NCI-H526 (cell line): ENCODE measurements around the gene CNPY1.
"Not testable (repeated sequence)": the region's sequence is repeated elsewhere in the genome, so short reads cannot be mapped to it uniquely, and the experiment has no call there.

ENCODE experiments used
- DNase-seq, 2 experiments: peaks; one replicate each; lab custom pipeline; 2025; lab: John Stamatoyannopoulos, UW

Gene CNPY1

DNA sequence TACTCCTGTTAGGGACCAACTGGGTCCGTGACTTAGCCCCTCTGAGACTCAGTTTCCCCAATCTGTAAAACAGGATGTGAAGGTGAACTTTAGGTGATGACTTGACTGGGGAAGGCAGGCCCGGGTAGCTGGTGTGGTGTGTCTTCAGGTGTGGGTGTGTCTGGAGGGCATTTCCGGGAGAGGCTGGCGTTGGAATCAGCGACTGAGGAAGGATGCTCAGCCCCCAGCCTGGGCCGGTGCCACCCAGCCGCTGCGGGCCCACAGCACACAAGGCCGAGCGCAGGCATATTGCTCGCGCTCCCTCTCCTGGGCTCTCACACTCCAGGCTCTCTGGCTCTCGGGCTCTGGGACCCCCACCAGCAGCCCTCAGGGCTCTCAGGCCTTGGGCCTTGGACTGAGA, 31.7 kb upstream of the CNPY1 start:
- DNase-seq, result no peak

DNA sequence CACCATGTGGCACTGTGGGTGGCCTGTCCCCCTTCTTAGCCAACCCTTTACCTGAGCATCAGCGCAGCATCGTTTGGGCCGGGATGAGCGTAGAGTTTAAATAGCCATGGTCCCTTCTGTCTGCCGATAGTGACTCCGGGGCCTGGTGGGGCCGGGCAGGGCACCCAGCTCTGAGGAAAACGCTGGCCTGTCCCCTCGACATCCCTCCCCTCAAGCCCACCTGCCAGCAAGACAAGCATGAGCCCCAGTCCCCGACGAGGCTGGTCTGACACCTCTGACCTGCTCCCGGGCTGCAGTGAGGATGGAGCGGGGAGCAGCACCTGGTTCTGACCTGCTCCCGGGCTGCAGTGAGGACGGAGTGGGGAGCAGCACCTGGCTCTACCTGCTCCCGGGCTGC, 31.1 kb upstream of the CNPY1 start:
- DNase-seq, result no peak

DNA sequence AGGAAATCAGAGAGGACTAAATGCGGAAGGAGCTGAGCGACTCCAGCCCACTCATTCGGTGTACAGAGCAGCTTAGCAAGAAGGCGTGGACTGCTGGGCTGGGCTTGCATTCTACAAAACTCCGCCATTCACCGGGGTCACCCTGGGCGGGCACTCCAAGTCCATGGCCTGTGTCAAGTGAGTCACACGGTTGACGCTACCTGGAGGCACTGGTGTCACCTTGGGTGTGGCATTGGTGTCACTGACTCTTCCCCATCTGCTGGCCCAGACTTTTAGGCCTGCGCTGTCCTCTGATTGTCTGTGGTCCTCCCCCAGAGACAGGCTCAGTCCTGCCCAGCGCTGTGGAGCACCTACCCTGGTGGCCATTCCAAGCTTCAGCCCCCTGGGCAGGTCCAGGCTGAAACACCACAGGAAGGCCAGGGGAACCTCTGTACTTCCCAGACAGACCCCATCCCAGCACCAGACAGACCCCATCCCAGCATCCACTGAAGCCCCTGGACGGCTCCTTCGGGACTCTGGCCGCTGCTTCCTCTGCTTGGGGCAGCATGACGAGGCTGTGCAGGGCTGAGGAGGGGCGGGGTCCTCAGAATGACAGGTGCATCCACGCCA, 30.6 kb upstream of the CNPY1 start:
- DNase-seq, result no peak

DNA sequence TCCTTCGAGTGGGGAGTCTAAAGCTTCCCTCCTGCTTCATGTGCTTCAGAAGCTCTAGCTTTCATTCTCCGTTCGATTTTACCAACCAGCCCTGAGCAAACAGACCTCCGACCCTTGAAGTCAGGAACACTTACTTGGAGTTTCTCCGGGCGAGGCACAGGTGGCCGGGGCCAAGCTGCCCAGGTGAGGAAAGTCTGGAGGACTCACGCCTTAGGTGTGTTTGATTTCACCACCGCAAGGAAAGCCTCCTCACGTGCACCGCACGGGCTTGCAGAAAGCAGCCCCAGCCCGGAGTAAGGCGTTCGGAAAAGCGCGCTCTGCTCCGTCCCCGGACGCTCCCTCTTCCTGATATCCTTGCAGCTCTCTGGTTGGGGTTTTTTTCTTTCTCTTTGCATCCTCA, 30.1 kb upstream of the CNPY1 start:
- DNase-seq, result no peak

DNA sequence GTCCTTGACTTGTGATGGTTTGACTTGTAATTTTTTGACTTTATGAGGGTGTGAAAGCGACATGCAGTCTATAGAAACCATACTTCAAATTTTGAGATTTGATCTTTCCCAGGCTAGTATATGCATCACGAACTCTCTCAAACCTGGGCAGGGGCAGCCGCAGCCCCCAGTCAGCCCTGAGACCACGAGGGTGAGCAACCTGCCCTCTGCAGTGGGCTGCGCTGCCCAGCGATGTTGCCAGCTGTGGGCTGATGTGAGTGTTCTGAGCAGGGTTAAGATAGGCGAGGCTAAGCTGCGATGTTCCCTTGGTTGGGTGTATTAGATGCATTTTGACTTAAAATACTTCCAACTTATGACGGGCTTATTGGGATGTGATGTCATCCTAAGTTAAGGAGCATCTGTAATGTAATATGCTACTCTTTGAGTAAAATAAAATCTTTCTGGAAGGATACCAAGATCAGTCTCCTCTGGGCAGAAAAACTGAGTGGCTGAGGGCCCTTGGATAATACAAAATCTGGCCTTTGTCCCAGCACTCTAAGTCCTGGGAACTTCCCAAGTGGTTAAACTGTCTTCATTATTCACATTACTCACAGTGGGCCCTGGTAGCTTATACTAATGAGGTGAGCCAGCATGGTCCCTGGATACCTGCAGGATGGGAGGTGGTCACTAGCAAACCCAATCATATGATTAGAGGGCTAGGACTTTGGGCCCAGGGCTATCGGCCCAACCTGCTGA, 28.4 kb upstream of the CNPY1 start:
- DNase-seq, result no peak

DNA sequence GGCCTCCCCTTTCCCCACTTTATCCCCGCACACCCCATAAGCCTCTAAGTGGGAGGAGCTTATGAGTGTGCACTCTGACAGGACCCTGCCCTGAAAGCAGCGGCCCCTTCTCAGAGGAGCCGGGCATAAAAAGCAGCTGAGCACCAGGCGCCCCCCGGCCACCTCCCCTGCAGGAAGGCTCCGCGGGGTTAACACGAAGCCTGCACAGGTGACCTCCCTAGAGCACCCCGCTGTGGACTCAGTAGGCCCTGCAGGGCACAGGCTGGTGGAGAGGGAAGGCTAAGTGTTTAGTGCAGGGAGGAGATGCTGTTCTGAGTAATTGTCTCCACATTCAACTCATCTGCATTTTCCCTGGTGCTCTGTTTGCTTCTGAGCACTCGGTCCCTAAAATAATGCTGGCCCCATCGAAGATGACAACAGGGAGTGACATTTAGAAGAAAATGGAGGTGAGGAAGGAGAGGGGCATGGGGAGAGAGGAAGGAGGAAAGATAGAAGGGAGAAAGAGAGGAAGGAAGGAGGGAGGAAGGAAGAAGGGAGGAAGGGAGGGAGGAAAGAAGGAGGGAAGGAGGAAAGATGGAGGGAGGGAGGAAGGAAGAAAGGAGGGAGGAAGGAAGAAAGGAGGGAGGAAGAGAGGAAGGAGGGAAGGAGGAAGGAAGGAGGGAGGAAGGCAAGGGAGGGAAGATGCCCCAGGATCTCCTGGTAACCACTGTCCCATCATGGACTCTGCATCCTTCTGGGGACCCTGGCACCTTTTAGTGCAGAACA, 25.4 kb upstream of the CNPY1 start:
- peak in 1 of 2 experiments; percentile 54 for DNase-seq

DNA sequence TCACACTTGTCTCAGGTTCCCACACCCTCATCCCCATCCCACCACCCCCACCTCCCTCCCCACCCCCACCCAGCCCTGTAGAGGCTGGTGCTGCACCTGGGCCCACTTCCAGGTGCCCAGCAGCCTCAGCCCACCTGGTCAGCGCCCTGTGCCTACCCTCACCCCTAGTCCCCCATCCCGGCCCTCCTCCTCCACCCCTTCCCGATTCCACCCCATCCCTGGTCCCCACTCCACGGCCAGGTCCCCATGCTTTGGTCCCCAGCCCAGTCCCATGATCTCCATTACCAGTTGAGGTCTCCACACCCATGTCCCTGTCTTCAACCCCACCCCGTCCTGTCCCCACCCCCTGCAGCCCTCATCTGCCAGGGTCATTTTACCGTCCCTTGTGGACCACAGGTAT, 24.6 kb upstream of the CNPY1 start:
- no peak for DNase-seq

DNA sequence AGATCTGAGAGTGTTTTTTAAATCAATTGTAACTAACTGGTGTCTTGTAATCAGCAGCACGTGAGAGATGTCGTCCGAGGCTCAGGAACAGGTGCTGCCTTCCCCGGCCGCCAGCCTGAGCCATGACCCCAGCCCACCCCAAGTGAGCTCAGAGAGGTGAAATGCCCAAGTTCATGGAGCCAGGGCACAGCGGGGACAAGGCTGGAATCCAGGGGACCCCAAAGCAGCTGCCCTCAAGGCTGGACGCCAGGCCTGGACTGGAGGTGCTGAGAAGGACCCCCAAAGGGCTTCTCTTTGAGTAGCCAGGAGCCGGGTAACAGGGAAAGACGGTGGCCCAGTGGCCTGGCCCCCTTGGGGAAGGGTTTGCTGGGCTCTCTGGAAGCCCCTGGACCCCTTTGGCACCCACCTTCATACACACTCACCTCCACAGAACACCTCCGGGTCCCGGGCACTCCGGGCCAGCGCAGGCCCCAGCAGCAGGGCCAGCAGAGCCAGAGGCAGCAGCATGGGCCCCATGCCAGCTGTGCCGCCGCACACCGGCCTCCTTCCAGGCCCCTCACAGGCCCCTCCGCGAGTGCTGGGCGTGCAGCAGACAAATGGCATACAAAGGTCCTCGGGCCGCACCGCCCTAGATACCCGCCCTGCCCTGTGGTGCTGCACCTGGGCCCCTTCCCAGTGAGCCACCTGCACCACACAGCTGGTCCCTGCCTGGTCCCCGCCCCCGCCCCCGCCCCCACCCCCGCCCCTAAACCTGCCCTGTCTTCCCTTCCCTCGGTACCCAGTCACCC, 24.0 kb upstream of the CNPY1 start:
- DNase-seq, result peak in 1 of 2 experiments; percentile 62

DNA sequence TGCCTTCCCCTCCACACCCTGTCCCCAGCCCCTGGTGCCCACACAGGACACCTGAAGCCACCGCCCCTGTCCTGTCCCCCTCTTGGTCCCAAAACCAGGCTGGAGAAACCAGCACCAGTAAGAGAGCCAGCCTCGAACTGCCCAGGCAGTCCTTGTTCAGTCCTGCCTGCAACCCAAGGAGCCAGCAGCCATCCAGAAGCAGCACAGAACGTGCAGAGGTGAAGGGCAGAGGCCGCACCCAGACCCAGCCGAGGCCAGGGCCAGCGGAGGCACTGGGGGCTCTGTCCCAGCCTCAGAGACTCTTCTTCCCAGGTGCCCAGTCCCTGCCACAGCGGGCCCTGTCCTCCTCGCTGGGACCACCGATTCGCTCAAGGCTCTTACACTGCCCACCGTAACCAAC, 23.3 kb upstream of the CNPY1 start:
- DNase-seq, result peak in 1 of 2 experiments; percentile 46

DNA sequence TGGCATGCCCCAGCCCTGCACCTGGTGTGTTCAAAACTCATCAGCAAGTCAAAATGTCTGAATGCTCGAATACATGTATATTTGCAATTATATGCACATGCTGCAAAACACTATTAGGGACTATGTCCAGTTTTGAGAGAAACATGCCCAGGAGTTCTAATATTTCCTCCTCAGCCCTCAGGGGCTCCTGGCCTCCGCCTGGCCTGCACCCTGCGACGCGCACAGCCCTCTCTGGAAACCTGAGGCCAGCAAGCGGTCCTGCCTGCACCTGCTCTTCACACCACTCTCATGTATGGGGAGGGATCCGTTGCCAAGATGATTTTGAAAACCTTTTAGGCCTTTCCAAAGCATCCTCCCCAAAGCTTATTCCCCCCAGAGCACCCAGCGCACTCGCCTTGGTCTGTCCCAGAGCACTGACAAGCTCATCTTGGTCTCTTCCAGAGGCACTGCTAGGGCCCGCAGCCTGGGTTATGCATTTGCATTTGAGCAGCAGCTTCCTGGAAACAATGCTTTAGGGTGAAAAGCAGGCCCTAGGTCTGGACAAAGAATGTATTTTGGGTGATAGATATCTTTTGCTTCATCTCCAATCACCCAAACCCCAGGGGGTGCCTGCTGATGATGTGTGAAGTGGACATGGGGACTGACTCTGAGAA, 22.6 kb upstream of the CNPY1 start:
- DNase-seq, result peak; percentile 78 to 90

DNA sequence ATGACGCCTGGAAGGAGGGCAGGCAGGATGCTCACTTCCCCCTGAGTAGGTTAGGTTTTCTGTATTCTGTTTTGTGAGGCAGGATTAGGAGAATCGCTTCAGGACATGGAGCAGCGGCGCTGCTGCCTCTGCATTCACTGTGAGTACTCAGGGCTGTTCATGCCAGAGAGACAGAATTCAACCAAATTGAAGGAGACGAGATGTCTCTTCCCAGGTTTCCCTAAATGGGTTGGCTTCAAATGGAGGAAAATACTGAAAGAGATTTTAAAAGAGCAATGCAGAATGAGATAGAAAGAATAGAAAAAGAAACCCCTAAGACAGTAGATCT, 21.9 kb upstream of the CNPY1 start:
- DNase-seq, result peak in 1 of 2 experiments; percentile 41

DNA sequence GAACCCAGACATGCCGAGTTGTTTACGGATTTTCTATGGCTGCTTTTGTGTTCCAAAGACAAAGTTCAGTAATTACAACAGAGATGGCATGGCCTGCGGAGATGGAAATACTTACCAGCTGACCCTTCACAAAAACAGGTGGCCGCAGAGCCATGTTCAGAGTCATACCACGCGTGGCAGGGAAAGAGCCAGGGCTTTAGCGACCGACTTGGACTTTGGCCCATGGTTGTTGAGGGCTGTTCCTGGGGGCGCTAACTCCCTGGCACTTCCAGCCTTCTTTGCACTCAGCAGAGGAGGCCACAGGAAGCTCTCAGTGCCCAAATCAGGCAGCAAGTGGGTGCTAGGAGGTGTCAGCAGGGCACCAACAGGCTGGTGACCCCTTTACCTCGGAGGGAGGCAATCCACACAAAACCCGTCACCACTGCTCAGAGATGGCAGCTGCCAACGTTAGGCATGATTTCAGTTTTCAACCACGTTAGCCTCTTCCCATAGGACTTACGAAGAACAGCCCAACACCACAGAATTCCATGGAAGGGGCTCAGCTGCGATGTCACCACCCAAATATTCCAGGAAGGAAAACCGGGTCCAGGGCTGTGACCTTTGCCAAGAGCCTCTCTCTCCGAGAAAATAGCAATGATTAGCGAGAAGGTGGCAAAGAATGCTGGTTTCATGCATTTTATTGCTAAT, 21.4 kb upstream of the CNPY1 start:
- peak in 1 of 2 experiments; percentile 29 for DNase-seq

DNA sequence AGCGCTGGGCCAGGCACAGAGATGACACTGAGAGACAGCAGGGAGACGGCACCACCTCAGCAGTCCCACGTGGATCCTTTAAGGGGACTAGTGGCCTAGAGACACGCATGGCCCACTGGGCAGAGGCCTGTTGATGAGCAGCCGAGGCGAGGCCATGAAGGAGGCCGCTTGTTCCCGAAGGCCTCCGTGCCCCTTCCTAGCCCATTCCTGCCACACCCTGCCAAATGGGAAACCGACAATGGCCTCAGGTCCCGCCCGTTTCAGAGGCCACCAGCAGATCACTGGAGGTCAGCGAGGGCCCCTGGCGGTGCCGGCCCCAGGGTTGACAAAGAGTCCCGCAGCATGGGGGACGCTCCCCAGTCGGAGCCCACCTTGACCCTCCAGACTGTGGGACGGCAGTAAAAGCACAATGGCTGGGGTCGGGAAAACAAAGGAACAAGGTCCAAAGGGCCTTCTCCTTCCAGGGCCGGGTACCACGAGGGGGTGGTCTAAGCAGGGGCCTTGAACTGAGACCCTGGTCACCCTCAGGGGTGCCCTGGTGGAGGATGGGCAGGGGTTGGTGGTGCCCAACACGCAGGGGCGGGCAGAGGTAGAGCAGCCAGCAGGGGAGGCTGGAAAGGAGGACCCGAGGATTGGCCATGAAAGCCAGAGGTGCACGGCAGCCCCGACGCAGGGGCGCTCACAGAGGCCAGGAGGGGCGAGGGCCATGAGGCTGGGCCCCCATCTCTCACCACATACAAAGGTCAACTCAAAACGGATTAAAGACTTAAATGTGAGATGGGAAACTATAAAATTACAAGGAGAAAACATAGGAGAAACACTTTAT, 19.9 kb upstream of the CNPY1 start:
- DNase-seq, result no peak

DNA sequence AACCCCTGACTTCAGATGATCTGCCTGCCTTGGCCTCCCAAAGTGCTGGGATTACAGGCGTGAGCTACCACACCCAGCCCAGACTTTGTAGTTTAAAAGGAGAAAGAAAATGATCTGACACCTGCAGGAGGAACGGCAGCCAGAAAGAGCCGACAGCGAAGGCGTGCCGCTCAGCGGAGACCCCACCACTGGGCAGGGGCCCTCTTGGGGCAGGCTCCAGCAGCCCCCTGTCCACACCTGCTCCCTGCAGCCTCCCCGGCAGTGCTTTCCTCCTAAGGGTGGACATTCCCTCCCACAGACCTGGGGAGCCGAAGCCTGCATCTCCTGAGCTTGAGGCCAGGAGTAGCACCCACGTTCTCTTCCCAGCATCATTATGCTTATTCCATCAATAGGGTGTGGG, 19.2 kb upstream of the CNPY1 start:
- DNase-seq, result no peak

DNA sequence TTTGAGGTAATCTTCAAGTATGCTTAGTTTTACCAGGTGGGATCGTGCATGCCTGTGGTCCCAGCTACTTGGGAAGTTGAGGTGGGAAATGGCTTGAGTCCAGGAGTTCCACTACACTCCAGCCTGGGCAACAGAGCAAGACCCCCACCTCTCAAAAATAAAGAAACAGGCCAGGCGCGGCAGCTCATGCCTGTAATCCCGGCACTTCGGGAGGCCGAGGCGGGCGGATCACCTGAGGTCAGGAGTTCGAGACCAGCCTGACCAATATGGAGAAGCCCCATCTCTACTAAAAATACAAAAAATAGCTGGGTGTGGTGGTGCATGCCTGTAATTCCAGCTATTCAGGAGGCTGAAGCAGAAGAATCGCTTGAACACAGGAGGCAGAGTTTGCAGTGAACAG, 16.6 kb upstream of the CNPY1 start:
- DNase-seq, result not testable (repeated sequence)

DNA sequence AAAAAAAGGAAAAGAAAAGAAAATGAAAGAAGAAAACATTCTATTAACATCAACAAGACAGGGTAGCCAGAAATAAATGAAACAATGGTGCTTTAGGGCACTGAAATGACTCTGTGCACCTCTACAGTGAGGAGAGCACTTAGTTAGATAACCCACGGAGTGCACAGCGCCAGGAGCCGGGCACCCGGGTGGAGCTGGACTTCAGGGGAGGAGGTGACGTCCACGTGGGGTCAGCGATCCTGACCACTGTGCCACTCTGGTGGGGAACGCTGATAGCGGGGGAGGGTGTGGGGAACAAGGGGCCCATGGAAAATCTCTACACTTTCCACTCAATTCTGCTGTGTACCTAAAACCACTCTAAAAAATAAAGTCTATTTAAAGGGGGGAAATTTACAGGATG, 15.7 kb upstream of the CNPY1 start:
- DNase-seq, result no peak

DNA sequence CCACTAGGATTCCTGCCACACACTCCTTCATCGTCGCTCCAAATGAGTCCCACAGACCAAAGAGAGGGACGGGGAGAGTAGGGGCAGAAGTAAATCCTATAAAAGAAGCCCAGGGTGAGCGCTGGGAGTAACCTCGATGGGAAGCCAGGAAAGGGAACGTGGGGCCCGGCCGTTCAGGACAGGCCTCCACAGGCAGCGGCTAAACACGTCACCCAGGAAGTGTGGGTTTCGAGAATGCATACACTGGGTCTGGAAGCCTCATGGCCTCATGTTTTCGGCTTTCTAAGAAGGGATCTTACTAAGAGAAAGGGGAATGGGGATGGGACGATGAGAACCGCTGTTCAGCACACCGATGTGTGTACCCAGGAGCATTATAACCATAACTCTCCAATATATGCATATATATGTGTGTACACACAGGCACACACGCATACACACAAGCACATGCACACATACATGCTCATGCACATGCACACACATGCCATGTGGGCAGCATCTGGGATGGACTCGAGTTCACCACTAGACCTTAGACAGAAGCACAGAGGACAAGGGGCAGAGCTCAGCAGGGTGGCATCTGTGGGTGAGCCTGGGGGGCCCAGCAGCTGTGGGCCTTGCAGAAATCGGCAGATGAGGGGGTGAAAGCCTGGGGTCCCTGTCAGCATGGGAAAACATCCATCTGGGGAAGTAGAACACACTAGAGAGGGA, 14.8 kb upstream of the CNPY1 start:
- no peak for DNase-seq

DNA sequence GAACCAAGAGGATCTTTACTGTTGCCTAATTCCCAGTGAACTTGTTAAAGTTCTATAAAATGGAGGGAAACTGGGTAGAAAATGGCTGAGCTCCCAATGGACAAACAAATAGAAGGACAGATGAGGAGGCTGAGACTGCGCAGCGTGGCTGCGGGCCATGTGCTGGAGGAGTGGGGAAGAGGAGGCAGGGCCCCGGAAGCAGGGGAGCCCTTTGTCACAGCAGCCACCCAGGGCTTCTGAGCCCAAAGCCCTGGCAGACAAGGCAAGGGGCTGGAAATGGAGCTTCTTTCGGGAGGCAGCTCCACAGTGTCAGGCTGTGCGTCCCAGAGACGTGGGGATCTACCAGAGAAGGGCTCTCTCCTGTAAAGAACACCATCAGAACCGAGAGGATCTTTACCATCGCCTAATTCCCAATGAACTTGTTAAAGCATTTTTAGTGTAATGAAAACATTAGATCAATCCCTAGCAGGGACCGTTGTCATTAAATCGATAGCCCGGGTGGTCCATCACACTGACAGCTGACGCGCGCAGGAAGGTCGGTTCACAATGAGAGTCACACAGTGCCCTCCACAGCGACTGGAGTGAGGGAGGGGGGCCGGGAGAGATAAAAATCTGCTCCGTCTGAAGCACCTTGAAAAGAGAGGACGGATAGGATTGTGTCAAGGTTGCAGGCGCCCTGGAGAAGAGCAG, 14.0 kb upstream of the CNPY1 start:
- DNase-seq, result no peak

DNA sequence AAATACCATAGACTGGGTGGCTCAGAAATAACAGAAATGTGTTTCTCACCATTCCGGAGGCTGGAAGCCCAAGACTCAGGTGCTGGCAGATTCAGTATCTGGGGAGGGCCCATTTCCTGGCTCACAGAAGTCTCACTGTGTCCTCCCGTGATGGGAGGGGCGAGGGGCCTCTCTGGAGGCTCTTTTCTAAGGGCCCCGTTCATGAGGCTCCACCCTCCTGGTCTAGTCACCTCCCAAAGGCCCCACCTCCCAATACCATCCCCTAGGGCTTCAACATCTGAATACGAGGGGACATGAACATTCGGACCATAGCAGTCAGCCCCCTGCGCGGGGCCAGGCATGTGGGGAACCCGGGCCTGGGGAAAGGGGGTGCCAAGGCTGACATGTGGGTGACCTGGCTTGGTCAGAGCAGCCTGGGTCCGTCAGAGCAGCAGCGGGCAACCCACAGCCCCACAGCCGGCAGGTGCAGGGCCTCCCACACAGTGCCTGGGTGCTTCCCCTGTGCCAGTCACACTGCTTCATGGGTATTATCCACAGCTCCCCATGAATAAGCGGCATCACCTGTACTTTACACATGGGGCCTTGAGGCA, 13.3 kb upstream of the CNPY1 start:
- DNase-seq, result no peak
